Hematopoietic multipotent progenitor cell treated with erythropoietin and hydrocortisone succinate and interleukin-3 and kit ligand, for 6 days (in vitro differentiated cells): ENCODE results near the gene MRPL23.

ENCODE experiments used
- DNase-seq: peaks from one replicate; pipeline ENCODE4 v3.0.0-alpha.2; 2015

Gene MRPL23

GRCh38 chr11:1946812-1947484 is at the start of gene MRPL23:
Gene MRPL23, plus strand, starts transcription at chr11:1947332. Its CDS starts 31 bp downstream, at chr11:1947363.
- no peak for DNase-seq

GRCh38 chr11:1899090-1899489 is 48.0 kb upstream of the MRPL23 start:
- peak; percentile 49 for DNase-seq

GRCh38 chr11:1899686-1900085 is 47.4 kb upstream of the MRPL23 start:
- DNase-seq, result no peak

GRCh38 chr11:1906181-1906580 is 41.0 kb upstream of the MRPL23 start:
- DNase-seq, result no peak

- no peak for DNase-seq
These were observed 40.3 kb upstream of the MRPL23 start for GRCh38 chr11:1906611-1907423.

- no peak for DNase-seq
These were observed 38.5 kb upstream of the MRPL23 start for GRCh38 chr11:1908618-1909017.

- DNase-seq, result no peak
These were observed 37.6 kb upstream of the MRPL23 start for GRCh38 chr11:1909524-1909923.

GRCh38 chr11:1912289-1912878 is 34.7 kb upstream of the MRPL23 start:
- DNase-seq, result peak; percentile 36

- DNase-seq, result no peak
These were observed 33.7 kb upstream of the MRPL23 start for GRCh38 chr11:1913271-1914060.

GRCh38 chr11:1915795-1916131 is 31.4 kb upstream of the MRPL23 start:
- DNase-seq, result no peak

- no peak for DNase-seq
These were observed 30.8 kb upstream of the MRPL23 start for GRCh38 chr11:1916132-1916985.

- DNase-seq, result no peak
These were observed 30.1 kb upstream of the MRPL23 start for GRCh38 chr11:1916986-1917522.

GRCh38 chr11:1917523-1918435 is 29.4 kb upstream of the MRPL23 start:
- no peak for DNase-seq

GRCh38 chr11:1918436-1919315 is 28.5 kb upstream of the MRPL23 start:
- DNase-seq, result no peak

GRCh38 chr11:1919391-1920127 is 27.6 kb upstream of the MRPL23 start, which contains the start of gene TNNT3:
Gene TNNT3, plus strand, starts transcription at chr11:1919703. Its CDS starts 3,172 bp downstream, at chr11:1922875.
- no peak for DNase-seq

GRCh38 chr11:1920128-1920908 is 26.8 kb upstream of the MRPL23 start:
- DNase-seq, result no peak

GRCh38 chr11:1920909-1921573 is 26.1 kb upstream of the MRPL23 start:
- DNase-seq, result no peak
